ENCODE data around the gene KCNH1. TPM values are rescaled to one million over a fixed set of nuclear protein-coding genes. Genes with fewer than 3 reads are reported as not detected.

The KCNH1 gene
- total RNA-seq, 2 donors from 2014 or later = 0.21 TPM; not detected in 1

GRCh38 chr1:210949039-210949438 is 184.9 kb downstream of the KCNH1 start:
- no peaks in the 10 kb centered on the region for H3K36me3 ChIP-seq
- TF ChIP-seq CTCF (IDR thresholded peaks at IDR 0.05) = no peak
- no peaks in the 10 kb centered on the region for H3K9me3 ChIP-seq
- H3K4me3 ChIP-seq = no peak overlapping the region
- H3K27ac ChIP-seq = no peak overlapping the region
- ATAC-seq (ENCODE audit: insufficient number of reproducible peaks, low FRiP score, low read depth) = no peak
- DNase-seq (ENCODE audit: low spot score) = no peak
- no peaks in the 10 kb centered on the region for H3K27me3 ChIP-seq (replicated peaks; ENCODE audit: insufficient read depth)
- no peaks in the 10 kb centered on the region for H3K4me1 ChIP-seq (ENCODE audit: control insufficient read depth in 1 of 2, low read depth in 2 of 2)

DNA sequence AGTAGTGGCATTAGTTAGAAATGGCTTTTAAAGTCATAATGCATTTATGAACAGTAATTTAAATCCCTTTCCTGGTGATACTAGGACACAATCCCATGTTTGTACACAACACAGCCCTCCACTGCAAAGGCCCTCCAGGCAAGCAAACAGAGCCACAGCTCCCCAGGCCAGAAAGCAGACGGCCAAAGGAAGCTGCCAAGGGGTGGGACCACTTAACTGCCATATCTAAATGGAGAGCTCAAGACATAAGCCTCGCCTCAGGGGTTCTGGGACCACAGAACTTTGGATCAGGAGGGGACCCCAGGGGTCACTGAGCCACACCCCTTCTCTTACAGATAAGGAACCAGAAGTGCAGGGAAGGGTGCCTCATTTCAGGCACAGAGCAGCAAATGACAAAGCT is 189.7 kb downstream of the KCNH1 start:
- Histone ChIP-seq H3K4me3 (no peak overlapping the region), H3K27ac (no peak overlapping the region), H3K9me3 (no peaks in the 10 kb centered on the region), H3K36me3 (no peaks in the 10 kb centered on the region), H3K4me1 (ENCODE audit: control insufficient read depth in 1 of 2, low read depth in 2 of 2) (no peaks in the 10 kb centered on the region), H3K27me3 (replicated peaks; ENCODE audit: insufficient read depth) (no peaks in the 10 kb centered on the region)
- DNase-seq (ENCODE audit: low spot score) (no peak), ATAC-seq (ENCODE audit: insufficient number of reproducible peaks, low FRiP score, low read depth) (no peak)
- no peak for TF ChIP-seq CTCF (IDR thresholded peaks at IDR 0.05)

DNA sequence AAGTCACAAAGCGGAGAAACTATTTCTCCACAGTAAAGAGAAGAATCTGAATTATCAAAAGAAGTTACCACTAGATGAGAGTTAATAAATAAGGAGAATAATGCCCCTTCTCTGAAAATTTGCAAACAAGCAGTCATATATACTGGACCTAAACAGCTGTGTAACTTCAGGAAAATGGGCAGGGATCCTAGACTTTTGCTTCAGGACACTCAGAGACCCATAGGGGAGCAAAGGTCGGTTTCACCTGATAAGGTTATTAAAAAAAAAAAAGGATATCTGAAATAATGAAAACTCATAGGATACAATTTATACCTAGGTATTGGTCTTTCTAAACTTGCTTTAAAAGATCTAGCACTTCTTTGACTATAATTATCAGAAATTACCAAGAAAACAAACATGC is 191.4 kb downstream of the KCNH1 start:
- no peaks in the 10 kb centered on the region for H3K27me3 ChIP-seq (replicated peaks; ENCODE audit: insufficient read depth)
- TF ChIP-seq CTCF (IDR thresholded peaks at IDR 0.05) = no peak
- no peak overlapping the region for H3K4me3 ChIP-seq
- H3K27ac ChIP-seq = no peak overlapping the region
- ATAC-seq (ENCODE audit: insufficient number of reproducible peaks, low FRiP score, low read depth) (no peak), DNase-seq (ENCODE audit: low spot score) (no peak)
- H3K36me3 ChIP-seq = no peaks in the 10 kb centered on the region
- no peaks in the 10 kb centered on the region for H3K9me3 ChIP-seq
- H3K4me1 ChIP-seq (ENCODE audit: control insufficient read depth in 1 of 2, low read depth in 2 of 2) = no peaks in the 10 kb centered on the region

- no peak for TF ChIP-seq CTCF (IDR thresholded peaks at IDR 0.05)
- Histone ChIP-seq H3K4me3 (no peak overlapping the region), H3K4me1 (ENCODE audit: control insufficient read depth in 1 of 2, low read depth in 2 of 2) (no peaks in the 10 kb centered on the region), H3K27ac (no peak overlapping the region), H3K9me3 (no peaks in the 10 kb centered on the region), H3K36me3 (no peaks in the 10 kb centered on the region), H3K27me3 (replicated peaks; ENCODE audit: insufficient read depth) (no peaks in the 10 kb centered on the region)
- ATAC-seq (ENCODE audit: insufficient number of reproducible peaks, low FRiP score, low read depth) (no peak), DNase-seq (ENCODE audit: low spot score) (no peak)
These were observed 193.8 kb downstream of the KCNH1 start for GRCh38 chr1:210940081-210940617.

DNA sequence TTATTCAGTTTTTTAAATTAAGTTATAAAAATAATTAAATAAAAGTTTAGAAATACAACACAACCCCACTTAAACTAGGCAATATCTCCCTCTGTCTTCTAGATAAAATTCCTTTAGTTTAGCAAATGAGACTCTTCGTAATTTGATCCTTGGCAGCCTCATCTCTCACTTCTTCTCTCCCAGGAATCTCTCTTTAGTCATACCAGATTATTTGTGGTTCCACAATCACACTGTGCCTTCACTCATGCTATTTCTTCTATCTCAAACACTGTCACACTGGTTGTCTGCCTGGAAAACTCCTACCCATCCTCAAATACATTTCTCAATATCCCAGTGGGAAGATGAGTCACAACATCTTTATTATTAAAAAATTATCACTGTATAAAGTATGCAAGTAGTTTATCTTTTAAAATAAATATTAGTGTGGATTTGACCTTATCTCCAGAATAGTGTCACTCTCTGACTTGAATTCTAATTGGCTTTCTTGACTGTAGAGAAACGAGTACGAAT is 195.5 kb downstream of the KCNH1 start:
- H3K27ac ChIP-seq = no peak overlapping the region
- no peaks in the 10 kb centered on the region for H3K27me3 ChIP-seq (replicated peaks; ENCODE audit: insufficient read depth)
- DNase-seq (ENCODE audit: low spot score) (no peak), ATAC-seq (ENCODE audit: insufficient number of reproducible peaks, low FRiP score, low read depth) (no peak)
- no peak for TF ChIP-seq CTCF (IDR thresholded peaks at IDR 0.05)
- H3K9me3 ChIP-seq = no peaks in the 10 kb centered on the region
- H3K36me3 ChIP-seq = no peaks in the 10 kb centered on the region
- H3K4me1 ChIP-seq (ENCODE audit: control insufficient read depth in 1 of 2, low read depth in 2 of 2) = no peaks in the 10 kb centered on the region
- H3K4me3 ChIP-seq = no peak overlapping the region

All from thoracic aorta (tissue), 2 donors.